Mucosa of descending colon (tissue), 3 donors: ENCODE data around the gene ETS1. TPM values are rescaled to one million over a fixed set of nuclear protein-coding genes. Genes with fewer than 3 reads are reported as not detected.

Experiments used
- ATAC-seq: fragments of 200-7000 bp; cut with Tn5 transposase; one replicate; pipeline ENCODE4 v1.9.1; 2020; ENCODE audit warnings: mild to moderate bottlenecking, moderate library complexity
- DNase-seq, 3 donors: peaks; one replicate each; pipeline ENCODE4 v3.0.0-alpha.2; 2020
- H3K36me3 ChIP-seq: fragments of 200-600 bp; one replicate; pipeline ENCODE4 v1.8.0; 2021; ENCODE audit warnings: low read depth, mild to moderate bottlenecking
- H3K4me1 ChIP-seq: fragments of 200-600 bp; one replicate; pipeline ENCODE4 v1.8.0; 2021; ENCODE audit warnings: low read depth, mild to moderate bottlenecking
- H3K4me3 ChIP-seq: fragments of 200-600 bp; one replicate; pipeline ENCODE4 v1.8.0; 2021; ENCODE audit warnings: mild to moderate bottlenecking
- H3K9me3 ChIP-seq: fragments of 200-600 bp; one replicate; pipeline ENCODE4 v1.8.0; 2021; ENCODE audit warnings: mild to moderate bottlenecking
- CTCF ChIP-seq: fragments of 200-600 bp; IDR thresholded peaks from one replicate; pipeline ENCODE4 v1.8.0; 2022; ENCODE audit warnings: antibody characterized with exemption, mild to moderate bottlenecking
- intact Hi-C, 2 donors: fragments of 100-400 bp; cut with DNase I in 1 of 2; cut with micrococcal nuclease in 1 of 2; formaldehyde crosslinking; loops; one replicate each; pipeline versions ENCODE4 v1.11.0 to v1.11.1; 2022; cut with DNase I, micrococcal nuclease
- total RNA-seq, 3 donors: library from RNA; stranded (reverse); fragmentation: NEBNext Ultra II Directional in 2 of 3; extraction: Animal tissue kit (Norgen Biotek cat#: 25700) in 2 of 3; gene quantifications; one replicate each; pipeline versions ENCODE4 v1.2.1 to v1.2.4, GENCODE V29; 2021 to 2023
- donor health status: DM: no; HTN: no; CAD: no; lungs with moderate emphysema.
- donor health status: DM: no; HTN: no; CAD: no.
- donor health status: DM: no; HTN: yes; CAD: no.

The ETS1 gene
- total RNA-seq, 3 donors from 2014 or later, result 36.5 to 41.2 (median 38.6) TPM

GRCh38 chr11:128499613-128500253, 87.6 kb downstream of the ETS1 start:
- ATAC-seq, result no peak
- Histone ChIP-seq H3K4me1 (peaks cover 57% of the 10 kb centered on the region), H3K4me3 (no peak overlapping the region), H3K9me3 (no peaks in the 10 kb centered on the region), H3K36me3 (no peaks in the 10 kb centered on the region)
- no peak for DNase-seq
- TF ChIP-seq CTCF, result no peak
- intact Hi-C loops, result no loop called here

DNA sequence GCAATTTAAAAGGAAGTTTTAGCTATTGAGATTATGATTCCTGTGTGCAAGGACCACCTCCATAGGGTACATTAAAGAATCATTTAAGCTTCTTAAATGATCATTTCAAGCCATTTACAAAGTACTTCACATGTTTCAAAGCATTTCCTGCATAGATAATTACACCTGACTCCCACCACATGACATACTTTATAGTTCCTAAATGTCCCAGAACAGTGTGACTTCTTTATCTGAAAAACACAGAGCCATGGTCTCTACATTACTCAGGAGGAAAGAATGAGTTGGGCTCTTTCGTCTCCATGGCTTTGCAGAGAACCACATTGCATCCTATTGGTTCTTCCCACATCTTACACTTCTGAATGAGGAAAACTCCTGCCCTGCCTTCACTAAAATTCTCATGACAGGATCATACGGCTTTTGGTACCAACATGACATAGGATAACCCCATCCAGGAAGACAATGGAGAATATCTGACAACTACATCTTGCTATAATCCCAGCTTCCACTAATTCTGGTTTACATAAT, 88.6 kb downstream of the ETS1 start:
- Histone ChIP-seq H3K9me3 (no peaks in the 10 kb centered on the region), H3K36me3 (no peaks in the 10 kb centered on the region), H3K4me3 (no peak overlapping the region), H3K4me1 (peaks cover 49% of the 10 kb centered on the region)
- DNase-seq, result no peak
- ATAC-seq, result no peak
- TF ChIP-seq CTCF, result no peak
- intact Hi-C loops, result no loop called here

GRCh38 chr11:128497776-128498095, 89.6 kb downstream of the ETS1 start:
- TF ChIP-seq CTCF, result no peak
- no peaks in the 10 kb centered on the region for H3K36me3 ChIP-seq
- intact Hi-C loops, result no loop called here
- no peaks in the 10 kb centered on the region for H3K9me3 ChIP-seq
- peaks cover 38% of the 10 kb centered on the region for H3K4me1 ChIP-seq
- no peak for ATAC-seq
- H3K4me3 ChIP-seq, result no peak overlapping the region
- DNase-seq, result no peak

DNA sequence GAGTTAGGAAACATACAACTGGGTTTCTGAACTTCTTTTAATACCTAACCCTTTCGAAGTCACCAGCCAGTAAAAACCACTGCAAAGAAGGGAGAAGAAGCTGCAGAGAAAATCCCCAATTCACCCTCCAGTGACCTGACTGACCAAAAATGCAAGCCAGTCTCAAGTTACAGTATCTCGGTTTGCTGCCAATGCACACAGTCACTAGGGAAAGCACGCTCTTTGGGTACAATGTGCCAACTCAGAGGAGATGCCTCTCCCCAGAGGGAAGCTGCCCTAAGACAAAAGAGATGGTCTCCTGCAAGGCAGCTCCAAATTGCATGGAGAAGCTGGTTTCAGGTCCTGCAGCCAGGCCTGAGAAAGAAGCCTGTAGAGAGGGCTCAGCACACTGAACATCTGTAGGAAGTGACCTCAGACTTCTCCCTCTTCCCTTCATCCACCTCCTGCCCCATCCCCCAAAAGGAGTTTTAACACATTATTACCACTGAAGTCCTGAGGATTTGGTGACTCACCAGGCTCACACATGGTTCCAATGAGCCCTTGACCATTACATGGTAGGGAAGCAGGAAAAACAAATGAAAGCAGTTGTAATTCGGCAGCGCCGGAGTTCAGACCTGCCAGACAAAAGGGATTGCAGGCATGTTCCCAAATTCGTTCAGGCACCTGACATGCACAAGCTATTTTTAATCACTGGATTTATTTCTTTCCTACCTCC, 90.1 kb downstream of the ETS1 start:
- H3K36me3 ChIP-seq, result no peaks in the 10 kb centered on the region
- ATAC-seq (peak; percentile 34), DNase-seq (no peak)
- H3K4me1 ChIP-seq, result peaks cover 33% of the 10 kb centered on the region
- intact Hi-C loops, result no loop called here
- H3K9me3 ChIP-seq, result no peaks in the 10 kb centered on the region
- no peak for TF ChIP-seq CTCF
- no peak overlapping the region for H3K4me3 ChIP-seq

- DNase-seq, result no peak
- no peak for TF ChIP-seq CTCF
- Histone ChIP-seq H3K36me3 (no peaks in the 10 kb centered on the region), H3K9me3 (no peaks in the 10 kb centered on the region), H3K4me3 (no peak overlapping the region), H3K4me1 (peaks cover 28% of the 10 kb centered on the region)
- peak; percentile 60 for ATAC-seq
- intact Hi-C loops, result no loop called here
These were observed 90.7 kb downstream of the ETS1 start for GRCh38 chr11:128496692-128497060.
